Astrocyte (in vitro differentiated cells and primary cell): ENCODE data around the gene PTGER4. TPM values are rescaled to one million over a fixed set of nuclear protein-coding genes. Genes with fewer than 3 reads are reported as not detected.
"Not testable (repeated sequence)": the region's sequence is repeated elsewhere in the genome, so short reads cannot be mapped to it uniquely, and the experiment has no call there.

Experiments used
- DNase-seq: peaks from one replicate; pipeline ENCODE4 v3.0.0-alpha.2; 2010; ENCODE audit warnings: low read depth
- FAIRE-seq: peaks from 2 replicates; lab custom pipeline; 2011; peaks lifted over from hg19 to GRCh38; lab: Jason Lieb, UNC
- H2AFZ ChIP-seq: 2 replicates; pipeline ENCODE4 v1.6.0; 2012; ENCODE audit warnings: low read depth, low read length, inconsistent platforms
- H3K27ac ChIP-seq: 2 replicates; pipeline ENCODE4 v1.5.1; 2011; ENCODE audit warnings: low read depth, low read length, inconsistent platforms
- H3K27me3 ChIP-seq: 2 replicates; pipeline ENCODE4 v1.6.0; 2011; ENCODE audit warnings: low read length, inconsistent platforms; ENCODE audit not compliant: insufficient read depth
- H3K36me3 ChIP-seq: 2 replicates; pipeline ENCODE4 v1.5.1; 2011; ENCODE audit warnings: low read length, inconsistent platforms; ENCODE audit not compliant: insufficient read depth
- H3K4me1 ChIP-seq: 2 replicates; pipeline ENCODE4 v1.5.1; 2011; ENCODE audit warnings: low read length, inconsistent platforms; ENCODE audit not compliant: insufficient read depth
- H3K4me2 ChIP-seq: 2 replicates; pipeline ENCODE4 v1.6.0; 2012; ENCODE audit warnings: low read length, inconsistent platforms
- H3K4me3 ChIP-seq: 2 replicates; pipeline ENCODE4 v1.5.1; 2011; ENCODE audit warnings: low read depth, mild to moderate bottlenecking, low read length, inconsistent platforms; ENCODE audit not compliant: insufficient read depth
- H3K79me2 ChIP-seq: 2 replicates; pipeline ENCODE4 v1.6.0; 2012; ENCODE audit warnings: mild to moderate bottlenecking, low read length, inconsistent platforms; ENCODE audit not compliant: insufficient read depth
- H3K9ac ChIP-seq: 2 replicates; pipeline ENCODE4 v1.6.0; 2012; ENCODE audit warnings: mild to moderate bottlenecking, low read length, inconsistent platforms
- H3K9me3 ChIP-seq: 2 replicates; pipeline ENCODE4 v1.5.1; 2012; ENCODE audit warnings: low read depth, mild to moderate bottlenecking, low read length, inconsistent platforms; ENCODE audit not compliant: insufficient read depth
- H4K20me1 ChIP-seq: 2 replicates; pipeline ENCODE4 v1.6.0; 2012; ENCODE audit warnings: low read length, inconsistent platforms; ENCODE audit not compliant: insufficient read depth
- H3K27ac Mint-ChIP-seq: one replicate; pipeline ENCODE4 v1.8.0; 2021; ENCODE audit warnings: mild to moderate bottlenecking, mixed read lengths; ENCODE audit not compliant: unreplicated experiment
- H3K27me3 Mint-ChIP-seq: one replicate; pipeline ENCODE4 v1.8.0; 2021; ENCODE audit warnings: low read depth, mixed read lengths; ENCODE audit not compliant: unreplicated experiment
- H3K36me3 Mint-ChIP-seq: one replicate; pipeline ENCODE4 v1.8.0; 2021; ENCODE audit warnings: low read depth, mixed read lengths; ENCODE audit not compliant: unreplicated experiment
- H3K4me1 Mint-ChIP-seq: one replicate; pipeline ENCODE4 v1.8.0; 2021; ENCODE audit warnings: low read depth, mixed read lengths; ENCODE audit not compliant: unreplicated experiment
- H3K4me3 Mint-ChIP-seq: one replicate; pipeline ENCODE4 v1.8.0; 2021; ENCODE audit warnings: mild to moderate bottlenecking, moderate library complexity, mixed read lengths; ENCODE audit not compliant: unreplicated experiment
- H3K9me3 Mint-ChIP-seq: one replicate; pipeline ENCODE4 v1.8.0; 2021; ENCODE audit warnings: mild to moderate bottlenecking, mixed read lengths; ENCODE audit not compliant: unreplicated experiment
- CTCF ChIP-seq: IDR thresholded peaks from 2 replicates; pipeline ENCODE4 v1.5.1; 2011; ENCODE audit warnings: low read depth, mild to moderate bottlenecking, inconsistent platforms, low read length, moderate library complexity; ENCODE audit not compliant: insufficient read depth
- EZH2 ChIP-seq: IDR thresholded peaks from 2 replicates; pipeline ENCODE4 v1.6.1; 2012; ENCODE audit warnings: mild to moderate bottlenecking, low read length, inconsistent platforms; ENCODE audit not compliant: insufficient read depth
- total RNA-seq: library from RNA; stranded (reverse); gene quantifications from 2 replicates; pipeline ENCODE4 v1.2.1, GENCODE V29; 2021

PTGER4 gene
- total RNA-seq, 1 donor from 2014 or later: 8.6 TPM

DNA sequence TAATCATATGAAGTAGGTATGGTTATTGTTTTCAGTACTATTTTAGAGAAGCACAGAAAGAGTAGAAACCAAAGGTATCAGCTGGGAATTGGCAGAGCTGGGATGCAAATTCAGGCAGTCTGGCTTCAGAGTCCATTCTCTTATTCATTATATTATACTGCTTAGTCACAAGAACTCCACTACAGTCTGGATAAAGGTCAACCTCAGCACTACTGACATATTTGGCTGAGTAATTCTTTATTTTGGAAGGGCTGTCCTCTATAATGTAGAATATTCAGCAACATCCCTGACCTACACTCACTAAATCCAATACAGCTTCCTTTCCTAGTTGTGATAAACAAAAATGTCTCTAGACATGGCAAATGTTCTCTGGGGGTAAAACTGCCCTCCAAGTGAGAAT lies 37.6 kb downstream of the PTGER4 start:
- DNase-seq: peak; percentile 74
- H3K4me3 Mint-ChIP-seq: no peak overlapping the region
- H3K27ac Mint-ChIP-seq: peak overlapping the region; percentile 41

GRCh38 chr5:40720069-40720468 lies 40.4 kb downstream of the PTGER4 start:
- H3K9me3 Mint-ChIP-seq: peaks cover 12% of the 10 kb centered on the region

More for the DNA sequence above, 37.6 kb downstream of the PTGER4 start:
- Mint-ChIP-seq H3K9me3 (peaks cover 12% of the 10 kb centered on the region), H3K27me3 (no peaks in the 10 kb centered on the region), H3K36me3 (peaks cover 13% of the 10 kb centered on the region), H3K4me1 (peaks cover 5% of the 10 kb centered on the region)
- Histone ChIP-seq H3K4me3 (no peak overlapping the region), H4K20me1 (no peaks in the 10 kb centered on the region), H3K4me1 (peaks cover 2% of the 10 kb centered on the region), H3K4me2 (peak overlapping the region; percentile 31), H3K9me3 (peaks cover 5% of the 10 kb centered on the region), H3K27ac (no peak overlapping the region), H3K9ac (no peak overlapping the region), H3K79me2 (no peaks in the 10 kb centered on the region), H2AFZ (no peak overlapping the region), H3K36me3 (no peaks in the 10 kb centered on the region), H3K27me3 (no peaks in the 10 kb centered on the region)
- TF ChIP-seq CTCF (no peak), EZH2 (no peak)
- no peak for FAIRE-seq

DNA sequence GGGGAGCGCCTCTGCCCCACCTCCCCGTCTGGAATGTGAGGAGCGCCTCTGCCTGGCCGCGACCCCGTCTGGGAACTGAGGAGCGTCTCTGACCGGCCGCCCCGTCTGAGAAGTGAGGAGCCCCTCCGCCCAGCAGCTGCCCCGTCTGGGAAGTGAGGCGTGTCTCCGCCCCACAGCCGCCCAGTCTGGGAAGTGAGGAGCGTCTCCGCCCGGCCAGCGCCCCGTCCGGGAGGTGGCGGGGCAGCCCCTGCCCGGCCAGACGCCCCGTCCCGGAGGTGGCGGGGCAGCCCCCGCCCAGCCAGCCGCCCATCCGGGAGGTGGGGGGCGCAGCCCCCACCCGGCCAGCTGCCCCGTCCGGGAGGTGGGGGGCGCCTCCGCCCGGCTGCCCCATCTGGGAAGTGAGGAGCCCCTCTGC lies 42.8 kb downstream of the PTGER4 start:
- Mint-ChIP-seq H3K9me3 (peaks cover 12% of the 10 kb centered on the region), H3K36me3 (peaks cover 19% of the 10 kb centered on the region)
- not testable (repeated sequence) for H3K9me3 ChIP-seq, H3K4me1 ChIP-seq, H2AFZ ChIP-seq, DNase-seq, H3K27ac Mint-ChIP-seq, FAIRE-seq, H3K27me3 ChIP-seq, H3K4me3 Mint-ChIP-seq, H3K36me3 ChIP-seq, H3K4me3 ChIP-seq, H4K20me1 ChIP-seq, H3K4me2 ChIP-seq, H3K9ac ChIP-seq, H3K27me3 Mint-ChIP-seq, H3K4me1 Mint-ChIP-seq, H3K79me2 ChIP-seq, H3K27ac ChIP-seq

More at GRCh38 chr5:40720069-40720468, 40.4 kb downstream of the PTGER4 start:
- DNase-seq (no peak), FAIRE-seq (no peak)
- peaks cover 5% of the 10 kb centered on the region for H3K4me1 Mint-ChIP-seq
- no peaks in the 10 kb centered on the region for H3K27me3 Mint-ChIP-seq
- Histone ChIP-seq H2AFZ (no peak overlapping the region), H3K36me3 (no peaks in the 10 kb centered on the region), H3K9ac (no peak overlapping the region), H3K4me1 (peaks cover 2% of the 10 kb centered on the region), H4K20me1 (no peaks in the 10 kb centered on the region), H3K27me3 (no peaks in the 10 kb centered on the region), H3K4me2 (no peak overlapping the region), H3K9me3 (peaks cover 5% of the 10 kb centered on the region), H3K79me2 (no peaks in the 10 kb centered on the region), H3K27ac (no peak overlapping the region), H3K4me3 (no peak overlapping the region)
- no peak overlapping the region for H3K27ac Mint-ChIP-seq
- H3K36me3 Mint-ChIP-seq: peaks cover 17% of the 10 kb centered on the region
- H3K4me3 Mint-ChIP-seq: no peak overlapping the region
- TF ChIP-seq CTCF: no peak
- no peak for TF ChIP-seq EZH2
